Right lobe of liver (tissue), 6 donors: ENCODE data around the gene AFG1L. TPM values are rescaled to one million over a fixed set of nuclear protein-coding genes. Genes with fewer than 3 reads are reported as not detected.
A peak's percentile ranks its signal among the peaks of the same experiment; 100 is the strongest.

Experiments used
- ATAC-seq, 4 donors: fragments of 200-7000 bp; cut with Tn5 transposase; one replicate each; pipeline ENCODE4 v1.9.1; 2020; ENCODE audit warnings: mild to moderate bottlenecking in 4 of 4, moderate library complexity in 4 of 4
- DNase-seq, 3 donors: peaks; one replicate each; pipeline ENCODE4 v3.0.0-alpha.2; 2020
- H3K27ac ChIP-seq, 3 donors: fragments of 200-600 bp; one replicate each; pipeline ENCODE4 v1.8.0; 2022
- H3K27me3 ChIP-seq, 2 donors: fragments of 200-600 bp; one replicate each; pipeline ENCODE4 v1.8.0; 2022
- H3K36me3 ChIP-seq, 4 donors: fragments of 200-600 bp; sonication (generic) in 1 of 4; one replicate each; pipeline versions ENCODE4 v1.5.1 to v1.8.0; 2017 to 2022; ENCODE audit warnings: control low read depth in 1 of 4
- H3K4me1 ChIP-seq, 4 donors: fragments of 200-600 bp; sonication (generic) in 1 of 4; one replicate each; pipeline versions ENCODE4 v1.5.1 to v1.8.0; 2017 to 2022; ENCODE audit warnings: control low read depth in 1 of 4
- H3K4me3 ChIP-seq, 3 donors: fragments of 200-600 bp; one replicate each; pipeline ENCODE4 v1.8.0; 2022
- H3K9me3 ChIP-seq, 4 donors: fragments of 200-600 bp; sonication (generic) in 1 of 4; one replicate each; pipeline versions ENCODE4 v1.5.1 to v1.8.0; 2017 to 2022; ENCODE audit warnings: control low read depth in 1 of 4
- POLR2A ChIP-seq: fragments of 450-650 bp; IDR thresholded peaks from one replicate; pipeline ENCODE4 v1.6.1; 2017; ENCODE audit warnings: antibody characterized with exemption, mild to moderate bottlenecking
- WGBS: methylation state at CpG from one replicate; pipeline ENCODE4 v1.1.6; 2018; ENCODE audit warnings: low coverage, low lambda C conversion rate; ENCODE audit not compliant: insufficient coverage; ENCODE audit errors: missing lambda C conversion rate; 5-methylcytosine and 5-hydroxymethylcytosine counted together
- intact Hi-C, 2 donors: fragments of 100-400 bp; cut with DNase I; formaldehyde crosslinking; loops; one replicate each; pipeline versions ENCODE4 v1.11.2 to v1.14.1; 2022
- total RNA-seq, 6 experiments: library from RNA; depleted of rRNA in 2 of 6; stranded (reverse); fragments of >200 nt in 2 of 6; fragmentation: NEBNext Ultra II Directional in 3 of 6; extraction: Animal tissue kit (Norgen Biotek cat#: 25700) in 3 of 6; gene quantifications; one replicate each; pipeline versions ENCODE4 v1.1.0 to v1.2.4, GENCODE V29; 2016 to 2023
- TF ChIP-seq, protein P1 (sequence below), 4 donors: fragments of 200-600 bp in 3 of 4; fragments of 450-650 bp in 1 of 4; IDR thresholded peaks; one replicate each; pipeline versions ENCODE4 v1.5.1 to v1.8.0; 2016 to 2022; ENCODE audit warnings: antibody characterized with exemption in 4 of 4, mild to moderate bottlenecking in 2 of 4
- donor health status: DM: no; HTN: yes; CAD: no.
- donor health status: DM: no; HTN: no; CAD: no.
- donor health status: DM: no; HTN: no; CAD: no.
- donor health status: DM: no; HTN: yes; CAD: no.
- donor health status: DM: no; HTN: yes; CAD: no.

The AFG1L gene
- total RNA-seq, 6 experiments from 2014 or later, result 1.5 to 5.6 (median 4.6) TPM

DNA sequence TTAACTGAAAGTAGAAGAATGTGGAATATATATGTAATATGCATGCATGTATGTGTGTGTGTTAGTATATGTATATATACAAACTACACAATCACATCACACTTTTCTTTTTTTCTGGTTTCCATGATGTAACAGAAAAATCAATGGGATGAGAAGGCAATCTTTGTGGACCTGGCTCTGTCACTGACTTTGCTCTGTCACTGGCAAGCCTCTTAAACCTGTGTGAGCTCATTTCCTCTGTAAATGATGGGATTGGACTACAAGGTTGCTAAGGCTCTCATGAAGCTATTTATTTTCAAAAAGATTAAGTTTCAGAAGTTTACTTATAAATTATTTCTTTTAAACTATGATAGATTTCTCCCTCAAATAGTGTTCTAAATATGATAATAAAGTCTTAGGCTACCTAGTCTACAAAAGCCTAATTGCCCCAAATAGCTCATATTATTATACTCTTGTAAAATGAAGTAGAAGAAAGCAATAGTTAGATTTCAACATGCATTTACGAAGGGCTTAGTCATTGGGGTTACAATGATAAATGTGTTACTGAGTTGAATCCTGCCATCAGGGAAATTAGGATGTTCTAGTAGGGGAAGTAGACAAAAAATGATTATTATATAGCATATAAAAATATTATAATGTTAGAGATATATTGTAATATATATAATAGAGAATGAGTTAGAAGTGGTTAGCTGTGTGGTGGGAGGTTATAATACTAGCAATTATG, 129.3 kb downstream of the AFG1L start:
- Histone ChIP-seq H3K27ac (no peak overlapping the region), H3K9me3 (no peaks in the 10 kb centered on the region), H3K36me3 (no peaks in the 10 kb centered on the region), H3K4me1 (no peaks in the 10 kb centered on the region), H3K4me3 (no peak overlapping the region), H3K27me3 (no peaks in the 10 kb centered on the region)
- TF ChIP-seq, protein P1, sequence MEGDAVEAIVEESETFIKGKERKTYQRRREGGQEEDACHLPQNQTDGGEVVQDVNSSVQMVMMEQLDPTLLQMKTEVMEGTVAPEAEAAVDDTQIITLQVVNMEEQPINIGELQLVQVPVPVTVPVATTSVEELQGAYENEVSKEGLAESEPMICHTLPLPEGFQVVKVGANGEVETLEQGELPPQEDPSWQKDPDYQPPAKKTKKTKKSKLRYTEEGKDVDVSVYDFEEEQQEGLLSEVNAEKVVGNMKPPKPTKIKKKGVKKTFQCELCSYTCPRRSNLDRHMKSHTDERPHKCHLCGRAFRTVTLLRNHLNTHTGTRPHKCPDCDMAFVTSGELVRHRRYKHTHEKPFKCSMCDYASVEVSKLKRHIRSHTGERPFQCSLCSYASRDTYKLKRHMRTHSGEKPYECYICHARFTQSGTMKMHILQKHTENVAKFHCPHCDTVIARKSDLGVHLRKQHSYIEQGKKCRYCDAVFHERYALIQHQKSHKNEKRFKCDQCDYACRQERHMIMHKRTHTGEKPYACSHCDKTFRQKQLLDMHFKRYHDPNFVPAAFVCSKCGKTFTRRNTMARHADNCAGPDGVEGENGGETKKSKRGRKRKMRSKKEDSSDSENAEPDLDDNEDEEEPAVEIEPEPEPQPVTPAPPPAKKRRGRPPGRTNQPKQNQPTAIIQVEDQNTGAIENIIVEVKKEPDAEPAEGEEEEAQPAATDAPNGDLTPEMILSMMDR (IDR thresholded peaks at IDR 0.05), result no peak
- no peak for TF ChIP-seq POLR2A
- ATAC-seq (peak in 2 of 4 donors; percentile 44 to 61), DNase-seq (no peak)
- WGBS, result 65% methylated on average over 1 of the region's 1 CpG
- intact Hi-C loops, result no loop called here

DNA sequence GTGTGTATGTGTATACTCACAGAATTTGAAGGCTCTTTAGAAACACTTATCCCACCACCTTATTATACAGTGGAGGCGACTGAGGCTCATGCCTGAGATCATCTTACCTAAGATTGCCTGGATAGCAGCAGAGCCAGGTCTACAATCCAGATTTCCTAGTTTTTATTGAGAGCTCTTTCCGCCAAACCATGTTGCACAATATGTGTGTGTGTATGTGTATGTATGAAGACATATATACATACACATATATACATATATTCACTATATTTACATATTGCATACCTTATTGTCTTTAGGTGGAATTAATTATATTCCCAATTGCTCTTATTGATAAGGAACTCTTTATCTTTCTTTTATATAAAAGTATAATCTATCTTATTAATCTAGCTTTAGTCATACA, 130.6 kb downstream of the AFG1L start:
- DNase-seq, result no peak
- Histone ChIP-seq H3K36me3 (no peaks in the 10 kb centered on the region), H3K4me1 (no peaks in the 10 kb centered on the region), H3K4me3 (no peak overlapping the region), H3K27me3 (no peaks in the 10 kb centered on the region), H3K27ac (no peak overlapping the region), H3K9me3 (no peaks in the 10 kb centered on the region)
- ATAC-seq, result no peak
- TF ChIP-seq POLR2A, result no peak
- TF ChIP-seq, protein P1 (IDR thresholded peaks at IDR 0.05), result no peak
- intact Hi-C loops, result no loop called here
- 91% methylated on average over 1 of the region's 2 CpGs for WGBS

DNA sequence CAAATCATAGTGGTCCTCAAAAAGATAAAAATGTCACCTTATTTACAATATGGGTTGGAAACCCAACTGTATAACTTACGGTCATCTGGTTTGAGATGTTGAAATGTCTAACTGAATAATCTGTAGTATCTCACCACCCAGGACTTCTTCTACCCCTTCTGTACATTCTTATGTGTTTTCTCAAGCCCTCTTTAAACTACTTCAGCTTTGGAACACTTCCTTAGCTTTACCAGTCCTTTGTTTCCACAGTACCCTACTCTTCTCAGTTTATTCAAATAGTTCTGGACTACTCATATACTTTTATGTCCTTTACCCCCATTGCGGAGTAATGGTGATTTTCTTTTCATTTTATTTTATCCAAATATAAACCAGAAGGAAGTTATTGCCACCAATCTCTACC, 137.3 kb downstream of the AFG1L start:
- TF ChIP-seq POLR2A, result no peak
- TF ChIP-seq, protein P1 (IDR thresholded peaks at IDR 0.05), result no peak
- Histone ChIP-seq H3K27ac (no peak overlapping the region), H3K4me1 (no peaks in the 10 kb centered on the region), H3K36me3 (no peaks in the 10 kb centered on the region), H3K4me3 (no peak overlapping the region), H3K9me3 (no peaks in the 10 kb centered on the region), H3K27me3 (no peaks in the 10 kb centered on the region)
- no peak for DNase-seq
- intact Hi-C loops, result no loop called here
- 95% methylated on average over 2 of the region's 2 CpGs for WGBS
- ATAC-seq, result no peak

DNA sequence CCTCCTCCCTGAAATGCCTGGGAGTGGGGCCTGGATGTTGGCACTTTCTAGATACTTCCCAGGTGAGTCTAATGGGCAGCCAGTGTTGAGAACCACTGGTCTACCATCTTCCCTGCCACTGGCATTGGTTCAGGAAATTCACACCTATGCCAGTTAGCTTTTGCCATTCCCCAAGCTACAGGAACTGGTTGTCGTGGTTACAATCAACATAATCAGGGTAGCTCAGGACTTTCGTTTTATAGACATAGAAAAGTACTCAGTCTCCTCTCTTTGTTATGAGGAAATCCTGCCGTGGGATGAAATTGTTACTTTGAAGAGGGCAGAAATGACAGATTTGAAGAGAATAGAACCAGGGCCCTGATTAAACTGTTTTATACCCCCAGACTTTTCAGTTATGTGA, 137.9 kb downstream of the AFG1L start:
- TF ChIP-seq POLR2A, result no peak
- TF ChIP-seq, protein P1 (IDR thresholded peaks at IDR 0.05), result no peak
- Histone ChIP-seq H3K4me3 (no peak overlapping the region), H3K27me3 (no peaks in the 10 kb centered on the region), H3K27ac (no peak overlapping the region), H3K9me3 (no peaks in the 10 kb centered on the region), H3K4me1 (no peaks in the 10 kb centered on the region), H3K36me3 (no peaks in the 10 kb centered on the region)
- ATAC-seq (no peak), DNase-seq (no peak)
- 51% methylated on average over 3 of the region's 3 CpGs for WGBS
- intact Hi-C loops, result no loop called here
